ENCODE results near the gene NAALADL2.
"Not testable (repeated sequence)": the region's sequence is repeated elsewhere in the genome, so short reads cannot be mapped to it uniquely, and the experiment has no call there.

NAALADL2 gene

DNA sequence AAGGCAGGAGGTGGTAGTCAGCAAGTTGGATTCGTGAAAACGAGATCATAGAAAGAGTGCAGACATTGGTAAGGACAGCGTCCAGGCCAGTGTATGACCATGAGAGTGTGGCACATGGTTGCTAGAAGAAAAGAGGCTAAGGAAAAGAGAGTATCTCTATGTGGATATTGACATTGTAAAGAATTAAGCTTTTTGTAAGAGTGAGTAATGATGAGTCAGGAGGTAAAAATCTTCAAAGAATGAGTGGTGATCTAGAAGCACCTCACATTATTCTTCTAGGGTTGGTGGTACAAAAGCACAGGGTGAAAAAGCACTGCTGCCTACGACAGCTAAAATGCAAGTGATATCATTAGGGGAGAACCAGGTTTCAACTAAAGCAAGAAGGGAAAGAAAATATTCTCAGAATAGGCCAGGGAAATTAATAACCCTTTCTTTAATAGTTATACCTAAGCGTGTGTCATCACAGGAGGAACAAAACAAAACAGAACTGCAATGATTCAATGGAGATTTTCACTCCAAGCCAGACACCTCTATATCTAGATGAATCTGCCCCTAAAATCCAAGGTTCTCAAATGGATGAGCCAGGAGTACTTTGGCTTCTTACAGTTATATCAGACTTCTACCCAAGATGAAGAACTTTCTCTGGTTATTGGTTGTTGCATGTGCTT, 884.7 kb downstream of the NAALADL2 start:
- FAIRE-seq = no peak
- no peak for DNase-seq (ENCODE audit: extremely low spot score, insufficient read length, low read depth)

DNA sequence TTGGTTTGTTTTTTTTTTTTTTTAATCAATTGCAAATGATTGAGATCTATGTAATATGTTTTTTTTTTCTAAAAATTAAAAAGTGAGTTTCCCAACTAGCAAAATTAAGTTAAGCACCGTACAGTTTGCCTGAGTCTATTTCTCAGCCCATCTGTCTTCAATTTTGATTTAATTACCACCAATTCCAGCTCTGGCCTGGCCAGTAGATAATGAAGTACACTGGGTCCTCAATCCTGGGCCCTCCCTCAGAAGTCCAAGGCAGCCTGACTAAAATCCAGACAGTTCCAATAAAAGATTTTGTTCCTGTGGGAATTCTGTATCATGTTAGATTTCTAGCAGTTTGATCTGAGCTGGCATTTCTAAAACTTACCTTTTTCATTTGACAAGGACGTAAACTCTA, 887.2 kb downstream of the NAALADL2 start:
- DNase-seq (ENCODE audit: extremely low spot score, insufficient read length, low read depth) (no peak), FAIRE-seq (no peak)

DNA sequence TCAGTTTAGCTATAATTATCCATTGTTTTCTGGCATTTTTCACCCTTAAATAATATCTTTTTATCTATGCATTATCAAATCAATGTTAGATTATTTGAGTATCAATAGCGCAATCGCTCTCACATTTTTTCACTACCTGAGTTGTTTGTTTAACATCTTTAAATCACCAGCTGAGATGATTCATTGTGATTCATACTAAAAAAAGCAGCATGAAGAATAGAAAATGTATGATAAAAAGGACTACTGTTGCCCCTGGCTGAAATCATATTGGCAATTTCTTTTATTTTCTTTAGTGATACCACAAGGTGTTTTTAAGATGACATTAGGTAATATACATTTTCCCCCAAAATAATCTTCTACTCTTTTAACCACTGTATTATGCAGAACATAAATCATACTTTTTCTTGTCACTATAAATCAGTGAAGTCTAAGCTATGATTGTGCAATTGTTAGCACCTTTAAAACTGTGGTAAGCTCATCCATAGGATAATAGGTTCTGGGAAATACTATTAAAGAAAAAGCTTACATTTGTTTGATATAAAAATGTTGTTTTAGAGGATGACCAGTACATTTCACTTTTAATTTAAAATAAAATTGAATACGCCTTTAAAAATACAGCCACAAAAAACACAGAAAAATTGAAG, 889.1 kb downstream of the NAALADL2 start:
- DNase-seq (ENCODE audit: extremely low spot score, insufficient read length, low read depth) (no peak), FAIRE-seq (no peak)

DNA sequence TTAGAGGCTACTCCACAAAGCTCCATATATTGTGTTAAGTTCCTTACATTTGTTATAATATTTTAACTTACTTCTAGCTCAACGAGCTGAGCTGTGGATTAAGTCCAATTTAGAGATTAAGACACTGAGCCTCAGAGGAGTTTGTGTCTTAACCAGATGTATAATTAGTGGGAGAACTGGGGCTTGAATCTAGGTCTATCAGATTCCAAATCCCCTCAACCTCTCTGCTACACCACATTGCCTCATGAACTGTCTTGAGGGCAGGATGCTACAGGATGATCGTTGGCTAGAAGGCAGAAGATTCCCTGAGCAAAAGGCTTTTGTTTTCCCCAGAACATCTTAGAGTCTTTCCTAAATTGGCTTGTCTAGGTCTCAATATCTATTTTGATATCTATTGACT, 890.8 kb downstream of the NAALADL2 start:
- no peak for FAIRE-seq
- DNase-seq (ENCODE audit: extremely low spot score, insufficient read length, low read depth) = no peak

DNA sequence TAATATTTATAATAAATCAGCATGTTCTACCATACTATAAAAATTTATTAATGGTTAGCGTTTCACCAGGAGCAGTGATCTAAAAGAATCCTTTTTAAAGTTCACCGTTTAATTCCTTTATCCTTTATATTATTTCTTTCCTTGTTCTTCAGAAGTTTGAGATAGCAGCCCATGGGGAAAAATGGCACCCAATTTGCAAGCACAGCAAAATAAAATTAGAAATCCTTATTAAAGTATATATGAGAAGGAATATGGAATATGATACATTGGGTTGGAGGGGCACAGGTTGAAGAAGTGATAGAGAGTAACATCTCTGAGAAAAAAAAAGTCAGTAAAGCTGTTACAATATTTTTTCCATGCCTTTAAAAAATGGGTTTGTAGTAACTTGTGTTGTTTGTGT, 892.0 kb downstream of the NAALADL2 start:
- no peak for FAIRE-seq

DNA sequence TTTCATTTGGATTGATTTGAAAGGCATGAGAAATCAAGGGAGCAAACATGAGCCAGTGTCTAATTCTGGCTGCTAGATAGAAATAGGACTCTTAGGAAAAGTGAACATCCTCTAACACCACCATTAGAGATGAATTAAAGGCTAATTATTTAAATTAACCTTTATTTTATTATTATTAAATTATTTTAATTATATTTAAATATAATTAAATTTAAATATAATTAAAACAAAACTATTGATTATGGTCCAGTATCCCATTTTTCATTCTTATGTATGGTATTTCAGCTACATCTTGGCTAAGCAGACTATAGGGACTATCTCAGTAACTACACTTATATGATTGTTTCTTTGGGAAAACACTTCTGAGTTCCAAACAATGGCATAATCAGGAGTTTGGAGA, 904.8 kb downstream of the NAALADL2 start:
- DNase-seq (ENCODE audit: extremely low spot score, insufficient read length, low read depth) (no peak), FAIRE-seq (no peak)

More for the DNA sequence above, 892.0 kb downstream of the NAALADL2 start:
- DNase-seq (ENCODE audit: extremely low spot score, insufficient read length, low read depth) = no peak

DNA sequence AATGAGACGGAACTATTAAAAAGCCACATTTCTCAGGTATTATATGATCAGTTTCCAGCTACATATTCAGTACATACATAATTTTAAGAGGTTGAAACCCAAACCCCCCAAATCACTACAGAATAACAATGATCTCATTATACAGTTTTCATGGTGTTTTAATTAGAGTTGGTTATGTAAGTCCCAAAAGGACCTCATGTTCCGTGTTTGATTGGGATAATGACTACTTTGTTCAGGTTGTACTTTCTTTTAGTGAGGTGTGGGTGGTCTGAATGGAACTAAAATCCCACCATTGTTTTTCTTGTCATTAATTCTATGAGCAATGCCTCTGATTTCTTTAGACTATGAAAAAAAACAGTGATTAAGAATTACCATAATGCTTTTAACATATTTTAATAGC, 905.6 kb downstream of the NAALADL2 start:
- FAIRE-seq (no peak), DNase-seq (ENCODE audit: extremely low spot score, insufficient read length, low read depth) (no peak)

DNA sequence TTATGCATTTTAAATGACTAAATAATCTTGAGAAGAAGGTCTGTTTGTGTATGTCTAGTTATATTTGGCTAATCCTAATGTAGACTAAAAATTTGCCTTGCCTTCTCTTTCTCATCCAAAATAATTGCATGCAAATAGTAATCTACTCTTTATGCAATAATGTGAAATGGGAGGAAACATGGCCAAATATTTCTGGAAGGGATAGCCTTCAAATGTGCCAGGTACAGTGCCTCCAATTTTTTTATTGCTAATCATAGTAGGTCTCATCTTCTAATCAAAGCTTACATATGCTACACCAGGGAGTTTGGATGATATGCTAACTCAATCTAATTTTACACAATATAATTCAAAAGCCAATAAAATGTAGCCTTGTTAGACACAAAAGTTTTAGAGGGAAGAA, 911.3 kb downstream of the NAALADL2 start:
- no peak for FAIRE-seq
- no peak for DNase-seq (ENCODE audit: extremely low spot score, insufficient read length, low read depth)

DNA sequence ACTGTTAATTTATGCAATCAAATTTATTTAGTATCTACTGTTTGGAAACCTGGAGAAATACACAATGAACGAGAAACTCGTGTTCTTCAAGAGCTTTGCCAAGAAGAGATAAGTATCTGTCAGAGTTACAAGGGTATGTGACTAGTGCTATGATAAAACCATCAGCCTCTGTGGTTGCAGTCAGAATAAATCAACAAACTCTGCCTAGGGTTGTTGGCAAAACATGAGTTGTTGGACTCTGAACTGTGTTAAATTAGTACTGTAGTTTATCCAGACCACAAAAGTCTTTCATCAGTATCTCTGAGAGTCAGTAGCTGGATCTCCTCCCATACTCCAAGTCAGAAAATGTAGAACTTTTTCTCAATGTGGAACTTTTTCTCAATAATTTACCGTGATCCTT, 918.4 kb downstream of the NAALADL2 start:
- FAIRE-seq = no peak
- DNase-seq (ENCODE audit: extremely low spot score, insufficient read length, low read depth) = no peak

DNA sequence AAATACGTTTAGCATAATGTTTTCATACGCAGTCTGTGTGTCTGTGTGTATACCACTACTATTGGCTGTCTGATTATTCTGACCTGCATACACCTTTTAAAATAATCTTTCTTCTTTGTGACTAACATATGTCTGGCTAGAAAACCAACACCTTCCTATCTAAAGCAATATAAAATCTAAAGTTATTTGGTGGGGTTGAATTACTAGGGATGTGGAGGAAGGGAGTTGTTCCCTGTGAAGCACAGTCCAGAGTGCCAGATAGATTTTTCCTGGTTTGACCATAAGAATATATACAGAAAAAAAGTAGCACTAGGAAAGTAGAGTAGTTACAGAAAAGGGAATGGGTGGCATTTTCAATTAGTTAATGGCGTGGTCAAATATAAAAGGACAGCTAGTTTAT, 918.8 kb downstream of the NAALADL2 start:
- no peak for DNase-seq (ENCODE audit: extremely low spot score, insufficient read length, low read depth)
- no peak for FAIRE-seq

DNA sequence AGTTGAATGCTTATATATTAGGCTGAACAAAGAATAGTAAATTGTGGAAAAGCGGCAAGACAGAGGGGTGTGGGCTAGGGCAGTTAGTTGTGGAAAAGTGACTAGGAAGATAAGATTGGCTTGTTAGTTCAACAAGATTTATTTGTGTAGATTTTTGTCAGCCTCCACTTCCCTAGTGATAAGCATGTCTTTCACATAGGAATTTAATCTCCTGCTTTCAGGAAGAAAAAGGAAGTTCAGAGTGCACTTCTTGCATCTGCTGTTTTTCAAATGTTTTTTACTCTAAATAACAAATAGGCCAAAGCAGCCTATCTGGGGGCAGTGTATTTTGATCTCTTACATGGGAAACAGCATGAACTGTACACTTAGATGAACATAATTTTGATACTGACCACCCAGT, 919.9 kb downstream of the NAALADL2 start:
- FAIRE-seq (no peak), DNase-seq (ENCODE audit: extremely low spot score, insufficient read length, low read depth) (no peak)

DNA sequence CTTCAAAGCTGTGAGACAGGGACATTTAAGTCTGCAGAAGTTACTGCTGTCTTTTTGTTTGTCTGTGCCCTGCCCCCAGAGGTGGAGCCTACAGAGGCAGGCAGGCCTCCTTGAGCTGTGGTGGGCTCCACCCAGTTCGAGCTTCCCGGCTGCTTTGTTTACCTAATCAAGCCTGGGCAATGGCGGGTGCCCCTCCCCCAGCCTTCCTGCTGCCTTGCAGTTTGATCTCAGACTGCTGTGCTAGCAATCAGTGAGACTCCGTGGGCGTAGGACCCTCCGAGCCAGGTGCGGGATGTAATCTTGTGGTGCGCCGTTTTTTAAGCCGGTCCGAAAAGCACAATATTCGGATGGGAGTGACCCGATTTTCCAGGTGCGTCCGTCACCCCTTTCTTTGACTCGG, 928.0 kb downstream of the NAALADL2 start:
- FAIRE-seq; DNase-seq (ENCODE audit: extremely low spot score, insufficient read length, low read depth): not testable (repeated sequence)

DNA sequence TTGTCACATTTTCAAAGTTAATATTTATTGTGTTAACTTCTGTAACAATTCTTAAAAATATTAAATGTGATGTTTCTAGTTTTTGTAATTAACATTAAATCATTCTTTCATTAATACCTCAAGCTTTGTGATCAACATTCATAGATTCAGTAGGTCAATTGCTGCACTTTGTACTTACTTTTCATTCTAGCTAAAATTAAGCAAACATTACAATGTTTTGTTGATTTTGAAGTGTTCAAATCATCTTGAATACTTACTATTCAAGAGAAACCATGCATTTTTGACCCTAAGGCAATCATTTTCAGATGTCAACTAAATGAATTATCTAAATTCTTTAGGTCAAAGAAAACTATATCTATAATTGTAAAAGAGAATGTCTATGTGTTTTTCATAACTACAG, 933.1 kb downstream of the NAALADL2 start:
- no peak for FAIRE-seq

DNA sequence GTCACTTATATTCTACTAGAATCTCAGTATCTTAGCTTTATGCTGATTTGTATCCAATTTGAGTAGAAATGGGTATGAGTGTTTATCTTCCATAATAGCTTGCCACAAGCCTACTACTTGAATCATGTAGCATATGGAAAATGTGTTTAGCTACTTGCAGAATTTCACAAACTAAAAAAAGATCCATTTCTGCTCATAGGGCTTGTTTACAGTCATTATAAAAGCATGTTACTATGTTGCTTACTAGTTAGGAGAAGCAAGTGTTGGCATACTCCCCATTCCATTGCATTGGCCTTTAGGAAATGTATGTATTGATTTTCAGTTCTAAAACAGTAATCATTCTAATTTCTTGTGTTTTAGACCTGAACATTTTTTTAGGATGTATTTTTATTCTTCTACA, 939.2 kb downstream of the NAALADL2 start:
- FAIRE-seq (no peak), DNase-seq (ENCODE audit: extremely low spot score, insufficient read length, low read depth) (no peak)

More for the DNA sequence above, 933.1 kb downstream of the NAALADL2 start:
- no peak for DNase-seq (ENCODE audit: extremely low spot score, insufficient read length, low read depth)

DNA sequence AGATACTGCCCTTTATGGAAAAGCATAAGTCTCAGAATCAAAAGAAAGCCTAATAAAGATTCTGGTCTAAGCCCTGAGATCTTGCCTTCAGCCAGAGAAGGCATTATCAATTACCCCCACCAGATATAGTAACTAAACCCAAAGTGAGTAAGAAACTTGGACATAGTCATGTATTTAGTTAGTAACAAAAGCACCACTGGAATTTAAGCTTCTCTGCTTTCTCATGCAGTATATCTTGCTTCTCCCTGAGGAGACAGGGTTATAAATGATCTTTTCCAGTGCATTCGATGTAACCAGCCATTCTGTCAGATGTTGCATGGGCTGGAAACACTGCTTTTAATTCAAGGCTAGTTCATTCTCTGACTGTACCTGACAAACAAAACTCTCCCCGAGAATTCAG, 946.7 kb downstream of the NAALADL2 start:
- FAIRE-seq = no peak
- DNase-seq (ENCODE audit: extremely low spot score, insufficient read length, low read depth) = no peak

DNA sequence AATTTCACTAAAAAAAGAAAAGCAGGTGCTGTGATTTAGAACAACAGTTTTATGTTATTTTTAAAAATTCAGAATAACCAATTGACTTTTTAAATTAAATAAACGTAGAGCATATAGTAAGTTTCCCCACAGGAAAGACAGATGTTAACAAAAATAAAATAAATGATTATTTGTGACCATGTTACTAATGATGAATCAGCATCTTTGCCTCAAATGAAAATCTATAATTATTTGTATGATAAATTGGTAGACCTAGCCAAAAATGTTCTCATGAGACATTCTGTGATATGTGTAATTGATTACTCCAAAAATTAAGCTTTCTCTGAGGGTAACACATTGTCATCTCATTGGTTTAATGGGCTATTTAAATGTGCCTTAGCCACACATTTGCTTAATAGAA, 948.0 kb downstream of the NAALADL2 start:
- FAIRE-seq (no peak), DNase-seq (ENCODE audit: extremely low spot score, insufficient read length, low read depth) (no peak)

DNA sequence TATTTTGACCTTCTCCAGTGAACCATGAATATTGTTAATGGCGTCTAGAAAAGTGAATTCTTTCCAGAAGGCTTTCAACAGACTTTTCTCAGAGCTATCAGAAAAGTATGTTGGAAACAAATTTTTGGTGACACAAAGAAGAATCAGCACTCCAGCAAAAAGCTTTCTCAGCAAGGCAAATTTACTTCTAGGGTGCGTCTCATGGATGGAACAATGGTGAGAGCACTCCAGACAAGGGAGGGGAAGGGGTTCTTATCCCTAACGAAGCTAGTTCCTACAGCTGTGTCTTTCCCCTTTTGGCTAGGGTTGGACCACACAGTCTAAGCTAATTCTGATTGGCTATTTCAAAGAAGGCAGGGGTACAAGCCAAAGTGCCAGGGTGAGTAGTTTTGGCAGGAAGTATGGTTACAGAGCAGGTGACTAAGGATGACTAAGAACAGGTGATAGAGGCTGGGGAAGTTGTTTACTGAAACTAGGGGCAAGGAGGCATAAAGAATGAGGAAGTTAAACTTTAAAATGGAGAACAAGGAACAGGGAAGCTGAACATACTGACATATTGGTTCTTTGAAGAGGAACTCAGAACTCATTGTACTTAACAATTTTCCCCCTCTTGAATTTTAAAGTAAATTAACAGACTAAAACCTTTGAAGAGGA, 959.8 kb downstream of the NAALADL2 start:
- no peak for FAIRE-seq
- no peak for DNase-seq (ENCODE audit: extremely low spot score, insufficient read length, low read depth)

DNA sequence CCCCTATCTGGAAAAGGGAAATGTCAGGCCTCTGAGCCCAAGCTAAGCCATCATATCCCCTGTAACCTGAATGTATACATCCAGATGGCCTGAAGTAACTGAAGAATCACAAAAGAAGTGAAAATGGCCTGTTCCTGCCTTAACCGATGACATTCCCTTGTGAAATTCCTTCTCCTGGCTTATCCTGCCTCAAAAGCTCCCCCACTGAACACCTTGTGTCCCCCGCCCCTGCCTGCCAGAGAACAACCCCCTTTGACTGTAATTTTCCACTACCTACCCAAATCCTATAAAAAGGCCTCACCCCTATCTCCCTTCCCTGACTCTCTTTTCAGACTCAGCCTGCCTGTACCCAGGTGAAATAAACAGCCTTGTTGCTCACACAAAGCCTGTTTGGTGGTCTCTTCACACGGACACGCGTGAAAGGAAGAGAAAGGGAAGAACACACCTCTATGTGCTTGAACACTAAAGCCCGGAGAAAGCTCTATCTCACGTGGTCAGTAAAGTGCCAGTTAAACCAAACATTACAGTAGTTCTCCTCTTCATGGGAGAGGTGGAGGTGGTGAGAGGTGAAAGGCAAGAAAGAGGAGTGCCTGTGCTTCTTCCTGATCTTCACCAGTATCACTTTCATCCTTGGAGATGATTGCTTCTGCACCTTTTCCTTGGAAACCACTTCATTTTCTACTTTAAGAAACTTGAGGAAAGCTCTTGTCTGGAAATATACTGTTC, 963.8 kb downstream of the NAALADL2 start:
- not testable (repeated sequence) for DNase-seq (ENCODE audit: extremely low spot score, insufficient read length, low read depth); FAIRE-seq

DNA sequence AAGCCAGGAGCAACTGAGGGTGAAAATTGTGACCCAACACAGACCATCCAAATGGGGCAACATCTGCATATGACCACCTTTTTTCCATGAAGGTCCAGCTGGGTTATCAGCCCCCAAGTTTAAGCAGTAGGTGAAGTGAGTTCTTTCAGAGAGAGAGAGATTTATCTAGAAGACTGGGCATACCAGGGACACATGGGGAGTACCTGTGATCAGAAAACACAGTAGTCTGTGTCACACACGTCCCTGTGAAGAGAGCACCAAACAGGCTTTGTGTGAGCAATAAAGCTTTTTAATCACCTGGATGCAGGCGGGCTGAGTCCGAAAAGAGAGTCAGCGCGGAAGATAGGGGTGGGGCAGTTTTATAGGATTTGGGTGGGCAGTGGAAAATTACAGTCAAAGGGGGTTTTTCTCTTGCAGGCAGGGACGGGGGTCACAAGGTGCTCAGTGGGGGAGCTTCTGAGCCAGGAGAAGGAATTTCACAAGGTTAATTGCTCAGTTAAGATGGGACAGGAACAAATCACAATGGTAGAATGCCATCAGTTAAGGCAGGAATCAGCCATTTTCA, 966.0 kb downstream of the NAALADL2 start:
- FAIRE-seq; DNase-seq (ENCODE audit: extremely low spot score, insufficient read length, low read depth): not testable (repeated sequence)

DNA sequence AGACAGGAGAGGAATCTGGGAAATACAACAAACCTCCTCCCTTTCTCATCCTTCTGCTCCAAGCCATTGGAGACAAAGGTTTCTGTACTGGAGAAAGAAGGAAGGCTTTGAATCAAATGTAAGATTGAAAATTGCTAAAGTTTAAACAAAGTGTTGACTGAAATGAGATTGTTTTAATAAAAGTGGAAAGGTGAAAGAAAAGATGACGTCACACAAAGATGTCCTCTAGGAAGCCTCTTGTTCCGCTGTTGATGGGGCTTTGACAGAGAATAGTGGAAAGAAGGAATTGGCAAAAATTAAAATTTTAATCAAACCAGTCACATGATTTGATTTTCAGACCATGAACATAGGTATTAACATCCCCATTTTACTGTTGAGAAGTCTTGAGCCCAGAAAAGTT, 967.6 kb downstream of the NAALADL2 start:
- no peak for FAIRE-seq

More for the DNA sequence above, 967.6 kb downstream of the NAALADL2 start:
- no peak for DNase-seq (ENCODE audit: extremely low spot score, insufficient read length, low read depth)
